ENCODE measurements around the gene PTCH1.
A peak's percentile ranks its signal among the peaks of the same experiment; 100 is the strongest.

The PTCH1 gene

DNA sequence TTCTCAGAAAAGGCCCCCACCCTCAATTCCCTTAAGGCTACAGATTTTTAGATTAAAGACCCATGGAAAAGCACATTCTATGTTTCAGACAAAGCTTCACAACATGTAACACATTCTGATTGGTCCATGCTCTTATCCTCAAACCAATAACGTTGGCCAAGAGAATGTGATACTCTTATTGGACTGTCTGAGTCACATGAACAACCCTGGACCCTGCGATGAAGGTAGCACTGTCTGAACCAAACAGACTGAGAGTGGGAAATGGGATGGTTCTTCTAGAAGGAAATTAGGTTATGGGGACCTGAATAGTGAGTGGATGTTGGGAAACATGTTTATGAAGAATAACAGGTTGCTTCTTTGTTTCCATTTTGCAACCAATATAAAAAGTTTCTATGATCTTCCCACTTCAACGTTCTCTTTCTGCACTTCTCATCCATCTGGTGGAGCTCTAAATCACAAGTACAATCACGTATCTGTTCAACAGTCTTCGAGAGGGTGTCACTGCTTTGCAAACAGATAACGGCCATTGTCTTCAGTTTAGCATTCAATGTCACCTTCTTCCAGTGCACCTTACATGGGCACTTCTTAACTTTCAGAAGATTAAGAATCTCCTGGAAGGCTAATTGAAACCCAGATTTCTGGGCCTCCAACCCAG is 81.6 kb downstream of the PTCH1 start:
- DNase-seq: no peak

DNA sequence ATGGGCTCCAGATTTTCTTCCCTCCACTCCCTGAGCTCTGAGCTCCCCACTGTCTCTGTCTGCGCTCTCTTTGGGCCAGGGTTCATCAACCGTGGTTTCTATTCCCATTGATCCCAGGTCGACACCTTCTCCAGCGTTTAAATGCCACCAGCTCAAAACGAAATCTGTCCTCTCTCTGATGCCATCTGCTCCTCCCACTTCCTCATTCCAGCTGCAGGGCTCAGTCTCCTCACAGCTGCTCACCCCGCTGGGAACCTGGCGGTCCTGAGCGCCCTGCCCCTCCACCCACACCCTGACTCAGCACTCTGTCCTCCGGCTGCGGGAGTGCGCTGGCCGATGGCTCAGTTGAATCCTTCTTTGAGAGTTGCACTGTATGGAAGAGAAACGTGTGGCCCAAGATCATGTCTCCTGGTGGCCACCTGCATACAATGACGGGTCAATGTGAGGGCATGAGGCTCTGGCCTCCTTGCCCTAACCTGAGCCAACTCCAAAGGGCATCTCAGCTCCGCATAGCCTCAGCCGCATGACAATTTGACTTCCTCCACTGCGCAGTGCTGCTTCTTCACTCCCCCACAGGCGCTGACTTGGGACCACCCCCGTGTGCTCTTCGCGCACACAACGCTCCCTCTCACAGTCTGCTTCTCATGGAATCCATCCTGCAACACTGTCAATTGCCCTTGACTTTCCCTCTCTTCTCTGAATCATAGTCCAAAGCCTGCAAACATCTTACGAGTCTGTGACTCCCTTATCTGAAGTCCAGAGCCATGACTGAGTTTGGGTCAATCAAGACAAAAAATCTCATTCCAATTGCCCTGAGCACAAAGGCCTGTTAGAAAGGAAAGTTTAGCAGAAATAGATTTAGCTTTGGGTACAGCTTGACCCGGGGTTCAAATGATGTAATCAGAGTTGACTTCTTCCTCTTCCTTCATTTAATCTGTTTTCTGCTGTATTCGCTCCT is 82.4 kb downstream of the PTCH1 start:
- no peak for DNase-seq

DNA sequence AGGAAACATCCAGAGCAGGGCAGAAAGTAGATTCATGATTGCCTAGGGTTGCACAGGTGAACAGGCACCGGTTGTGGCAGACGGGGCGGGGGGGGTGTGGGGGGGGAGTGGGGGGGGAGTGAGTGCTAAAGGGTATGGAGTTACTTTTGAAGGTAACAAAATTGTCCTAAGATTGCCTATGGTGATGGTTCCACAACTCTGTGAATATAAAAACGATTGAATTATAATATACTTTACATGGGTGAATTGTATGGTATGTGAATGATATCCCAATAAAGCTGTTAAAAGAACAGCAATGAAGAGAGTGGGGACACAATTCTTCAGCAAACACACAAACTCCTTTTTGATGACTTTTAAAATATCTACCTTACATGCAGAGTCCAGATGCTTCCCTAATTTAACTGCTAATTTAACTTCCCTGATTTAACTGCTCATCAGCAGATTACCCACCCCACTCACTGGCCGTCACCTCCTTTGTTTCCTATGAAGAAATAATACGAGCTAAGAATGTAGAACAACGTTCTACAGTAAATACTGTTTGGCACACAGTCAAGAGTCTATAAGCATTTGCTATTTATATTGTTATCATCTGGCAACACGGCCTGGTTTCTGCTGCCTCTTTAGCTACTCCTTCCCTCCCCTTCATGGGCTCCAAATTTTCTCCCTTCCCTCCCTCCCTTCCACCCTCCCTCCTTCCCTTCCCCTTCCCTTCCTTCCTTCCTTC is 83.5 kb downstream of the PTCH1 start:
- DNase-seq: no peak

DNA sequence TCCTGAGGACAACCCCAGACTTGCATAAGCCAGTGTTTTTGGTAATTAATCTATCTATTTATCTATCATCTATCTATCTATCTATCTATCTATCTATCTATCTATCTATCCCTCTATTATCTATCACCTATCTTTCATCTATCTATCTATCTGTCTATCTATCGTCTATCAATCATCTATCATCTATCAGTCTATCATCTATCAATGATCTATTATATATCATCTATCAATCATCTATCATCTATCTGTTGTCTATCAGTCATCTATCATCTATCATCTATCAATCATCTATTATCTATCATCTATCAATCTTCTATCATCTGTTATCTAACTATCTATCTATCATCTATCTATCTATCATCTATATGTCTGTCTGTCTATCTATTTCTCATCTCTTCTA is 85.5 kb downstream of the PTCH1 start:
- no peak for DNase-seq

DNA sequence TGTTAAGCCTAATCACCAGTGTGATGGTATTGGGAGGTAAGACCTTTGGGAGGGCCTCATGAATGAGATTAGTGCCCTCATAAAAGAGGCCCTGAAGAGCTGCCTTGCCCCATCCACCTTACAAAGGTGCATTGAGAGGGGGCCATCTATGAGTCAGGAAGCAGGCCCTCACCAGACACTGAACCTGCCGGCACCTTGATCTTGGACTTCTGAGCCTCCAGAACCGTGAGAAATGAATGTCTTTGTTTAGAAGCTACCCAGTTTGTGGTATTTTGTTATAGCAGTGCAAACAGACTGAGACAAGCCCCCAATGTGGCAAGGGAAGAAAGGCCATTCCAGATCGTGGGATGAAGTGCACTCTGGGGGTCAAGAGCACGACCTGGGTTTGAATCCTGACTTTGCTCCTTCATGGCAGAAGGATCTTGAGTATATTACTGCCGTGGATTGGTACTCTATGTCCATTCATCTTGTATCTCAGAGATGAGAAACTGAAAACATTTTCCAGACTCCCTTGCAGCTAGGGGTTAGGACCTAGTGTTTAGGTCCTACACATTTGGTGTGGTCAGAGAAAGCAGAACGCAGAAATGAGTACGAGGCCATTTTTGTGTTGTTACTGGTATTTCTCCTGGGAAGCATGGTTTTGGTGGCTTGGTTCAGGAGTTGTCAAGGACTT is 86.7 kb downstream of the PTCH1 start:
- DNase-seq: no peak

DNA sequence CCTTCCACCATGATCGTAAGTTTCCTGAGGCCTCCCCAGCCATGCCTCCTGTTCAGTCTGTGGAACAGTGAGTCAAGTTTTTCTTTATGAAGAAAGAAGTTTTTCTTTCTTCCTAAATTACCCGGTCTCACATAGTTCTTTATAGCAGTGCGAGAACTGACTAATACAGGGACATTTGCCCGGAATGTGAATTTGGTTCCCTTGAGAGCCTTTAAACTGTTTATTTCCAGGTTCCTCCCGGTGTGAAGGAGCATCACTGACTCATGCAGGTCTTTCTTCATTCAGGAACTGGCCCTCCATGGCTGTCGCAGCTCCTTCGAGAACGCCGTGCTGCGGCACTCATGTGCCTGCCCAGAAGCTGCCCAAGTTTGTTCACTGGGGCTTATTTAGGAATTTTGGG is 87.7 kb downstream of the PTCH1 start:
- no peak for DNase-seq

DNA sequence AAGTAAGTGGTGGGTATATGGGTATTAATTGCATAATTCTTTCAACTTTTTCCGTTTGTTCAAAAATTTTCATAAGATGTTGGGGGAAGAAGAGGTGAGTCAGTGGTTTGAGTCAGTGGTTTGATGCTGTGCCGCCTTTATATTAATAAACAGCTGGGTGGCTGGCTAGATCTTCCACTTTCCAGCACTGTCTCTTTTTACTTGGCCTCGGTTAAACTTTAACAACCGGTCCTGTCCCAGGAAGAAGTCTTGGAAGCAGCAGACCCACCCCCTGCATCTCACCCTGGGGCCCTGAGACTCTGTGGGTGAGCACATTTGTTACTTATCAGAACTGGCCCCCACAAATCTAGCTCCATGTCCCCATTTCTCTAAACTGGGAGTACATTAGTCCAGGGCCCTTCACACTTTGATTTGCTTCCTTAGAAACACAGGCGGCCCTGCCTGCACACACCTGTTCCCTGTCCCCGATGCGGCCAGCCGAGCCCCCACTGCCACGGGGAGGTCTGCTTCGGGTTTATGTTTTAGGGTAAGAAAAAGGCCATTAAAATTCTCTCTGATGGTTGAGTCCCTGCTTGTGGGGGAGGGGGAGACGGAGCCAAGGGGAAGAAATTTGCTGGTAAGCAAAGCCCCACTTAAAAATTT is 90.7 kb downstream of the PTCH1 start:
- DNase-seq: peak; percentile 4

DNA sequence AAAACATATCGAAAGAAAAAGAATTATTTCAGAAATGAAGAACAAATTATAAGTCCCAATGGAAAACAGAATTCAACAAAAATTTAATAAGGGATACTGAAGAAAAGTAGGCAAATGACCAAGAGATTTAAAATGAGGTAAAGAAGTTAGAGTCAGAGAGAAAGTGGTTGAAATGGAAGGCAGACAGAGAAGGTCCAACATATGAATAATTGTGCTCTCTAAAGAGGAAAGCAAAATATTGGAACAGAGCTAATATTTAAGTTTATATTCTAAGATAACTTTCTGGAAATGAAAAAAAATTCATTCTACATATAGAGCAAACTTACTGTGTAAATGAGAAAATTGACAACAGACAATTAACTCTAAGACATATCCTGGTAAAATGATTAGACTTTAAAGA is 94.1 kb downstream of the PTCH1 start:
- no peak for DNase-seq

DNA sequence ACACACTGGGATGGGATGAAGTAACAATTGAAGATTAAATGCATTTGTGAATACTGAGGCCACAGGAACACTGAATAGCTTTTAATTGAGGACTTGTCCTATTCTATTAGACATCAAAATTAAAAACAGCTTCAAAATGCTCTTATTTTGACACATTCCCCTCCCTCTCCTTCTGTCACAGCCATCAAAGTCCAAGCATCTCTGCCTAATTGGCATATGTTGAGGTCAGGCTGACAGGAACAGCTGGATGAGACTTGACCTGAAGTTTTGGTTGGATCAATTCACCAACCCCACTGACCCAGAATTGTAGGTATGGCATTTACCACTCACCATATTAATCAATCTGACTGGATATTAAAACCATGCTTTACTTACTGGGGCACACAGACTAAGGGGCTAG is 96.3 kb downstream of the PTCH1 start:
- DNase-seq: no peak

DNA sequence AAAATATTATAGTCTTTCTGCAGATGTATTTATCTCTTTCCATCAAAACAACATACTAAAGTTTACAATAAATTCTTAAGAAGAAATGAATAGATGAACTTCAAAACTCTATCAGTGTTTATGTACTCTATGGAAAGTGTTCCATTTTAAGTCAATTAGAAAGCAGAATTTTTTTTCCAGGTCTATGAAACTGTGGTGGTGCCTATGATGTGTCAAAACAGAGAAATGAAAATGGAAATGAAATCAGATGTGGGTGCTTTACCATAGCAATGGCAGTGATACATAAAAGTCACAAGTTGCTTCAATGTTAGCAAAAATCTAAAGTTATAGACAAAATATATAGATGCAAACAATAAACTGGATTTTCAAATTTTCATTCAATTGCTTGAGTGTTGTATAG is 97.3 kb downstream of the PTCH1 start:
- no peak for DNase-seq

DNA sequence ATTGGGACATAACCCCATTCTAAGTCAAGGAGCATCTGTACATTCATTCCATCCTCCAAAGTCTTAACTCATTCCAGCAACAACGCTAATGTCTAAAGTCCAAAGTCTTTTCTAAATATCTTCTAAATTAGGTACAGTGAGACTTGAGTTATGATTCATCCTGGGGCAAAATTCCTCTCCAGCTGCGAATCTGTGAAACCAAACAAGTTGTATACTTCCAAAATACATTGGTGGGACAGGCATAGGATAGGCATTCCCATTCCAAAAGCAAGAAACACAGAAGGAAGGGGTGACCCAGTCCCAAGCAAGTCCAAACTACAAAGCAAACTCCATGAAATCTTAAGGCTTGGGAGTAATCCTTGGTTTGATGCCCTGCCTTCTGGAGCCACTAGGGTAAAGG is 101.6 kb downstream of the PTCH1 start:
- no peak for DNase-seq

DNA sequence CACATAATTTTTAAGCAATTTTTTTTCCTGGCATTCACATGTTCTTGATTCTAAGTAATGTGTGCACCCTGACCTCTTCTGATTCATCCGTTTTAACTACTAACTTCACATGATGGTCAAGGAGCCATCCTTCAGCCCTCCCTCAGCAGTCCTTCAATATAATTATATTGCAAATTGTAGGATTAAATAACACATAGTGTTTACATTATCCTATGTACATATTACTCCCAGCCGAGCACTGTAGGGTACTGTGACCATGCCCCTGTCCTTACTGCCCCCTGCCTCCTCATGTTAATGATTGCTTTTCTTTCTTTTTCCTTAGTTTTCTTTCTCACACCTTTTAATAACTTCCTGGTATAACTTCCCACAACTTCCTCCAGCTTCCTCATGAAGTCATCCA is 103.0 kb downstream of the PTCH1 start:
- no peak for DNase-seq

DNA sequence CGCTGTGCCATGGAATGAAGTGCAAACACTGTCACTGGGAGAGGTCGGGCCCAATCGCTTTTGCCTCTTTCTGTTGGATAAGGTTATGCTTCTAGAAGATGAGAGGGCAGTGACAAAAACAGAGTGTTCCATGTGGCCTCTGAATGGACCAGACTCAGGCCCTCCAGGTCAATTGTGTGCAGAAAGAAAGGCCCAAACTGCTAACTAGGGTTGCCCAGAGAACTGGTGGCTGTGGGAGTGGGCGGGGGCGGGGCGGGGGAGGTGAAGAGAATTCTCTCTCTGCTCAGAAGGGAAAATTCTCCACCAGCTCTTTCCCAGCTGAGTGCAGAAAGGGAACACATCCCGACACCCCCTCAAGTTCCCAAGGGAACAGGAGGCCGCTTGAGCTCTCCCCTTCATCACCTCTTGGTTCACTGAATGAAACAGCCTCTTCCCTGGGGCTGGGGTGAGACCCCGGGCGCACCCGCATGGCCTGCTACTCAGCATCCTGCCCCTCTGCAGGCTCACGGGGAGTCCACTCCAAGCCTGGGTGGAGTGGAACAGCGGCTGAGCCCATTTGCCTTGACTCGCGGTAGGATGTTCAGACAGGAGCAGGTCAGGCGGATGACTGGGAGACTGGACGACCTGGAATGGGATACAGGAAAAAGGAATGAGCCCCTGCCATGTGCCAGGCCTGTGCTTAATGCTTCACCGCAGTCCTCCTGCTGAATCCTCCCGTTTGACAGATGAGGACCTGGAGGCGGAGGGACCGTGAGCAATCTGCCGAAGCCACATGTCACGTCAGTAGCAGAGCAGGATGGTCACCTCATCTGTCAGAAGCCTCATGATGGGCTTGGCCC is 105.5 kb downstream of the PTCH1 start:
- no peak for DNase-seq

DNA sequence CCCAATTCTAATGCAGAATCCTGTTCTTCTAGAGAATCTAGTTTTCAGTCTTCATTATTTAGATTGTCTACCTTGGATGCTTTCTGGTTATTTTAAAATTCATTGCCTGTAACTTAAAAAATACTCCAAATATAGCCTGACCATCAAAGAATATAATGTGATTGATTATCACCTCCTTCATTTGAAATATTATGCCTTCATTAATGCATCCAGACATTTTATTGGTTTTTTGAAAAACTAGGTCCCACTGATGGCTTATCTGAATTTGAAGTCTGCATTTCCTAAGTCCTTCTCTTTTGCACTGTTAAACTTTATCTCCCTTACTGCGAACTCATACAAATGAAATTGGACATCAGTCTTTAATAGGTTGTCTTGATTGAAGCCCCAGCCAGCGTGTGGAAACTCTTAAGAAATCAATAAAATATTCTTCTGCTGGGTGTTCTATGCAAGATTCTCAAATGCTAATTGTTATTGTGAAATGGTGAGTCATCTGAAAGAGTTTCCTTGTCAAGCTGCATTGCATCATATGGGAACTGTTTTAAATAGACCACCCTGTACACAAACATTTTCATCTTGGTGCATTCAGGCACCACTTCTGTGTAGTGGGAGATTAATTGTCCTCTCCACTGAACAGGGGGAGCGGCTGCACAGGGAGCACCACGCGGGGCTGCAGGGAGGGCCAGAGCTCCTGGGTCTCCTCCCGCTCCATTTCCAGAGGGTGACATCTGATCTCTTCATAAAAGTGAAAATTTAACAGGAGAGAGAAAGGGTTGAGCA is 106.9 kb downstream of the PTCH1 start:
- no peak for DNase-seq

DNA sequence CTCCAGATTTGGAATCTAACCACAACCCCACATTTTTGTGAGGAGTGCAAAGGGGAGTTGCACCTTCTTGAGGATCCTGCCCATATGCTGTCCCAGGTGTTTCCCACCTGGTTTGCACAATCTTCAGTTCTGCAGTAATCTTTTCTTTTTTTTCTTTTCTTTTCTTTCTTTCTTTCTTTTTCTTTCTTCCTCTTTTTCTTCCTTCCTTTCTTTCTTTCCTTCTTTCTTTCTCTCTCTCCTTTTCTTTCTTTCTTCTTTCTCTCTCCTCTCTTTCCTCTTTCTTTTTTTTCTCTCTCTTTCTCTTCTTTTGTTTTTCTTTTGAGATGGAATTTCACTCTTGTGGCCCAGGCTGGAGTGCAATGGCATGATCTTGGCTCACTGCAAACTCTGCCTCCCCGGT is 109.2 kb downstream of the PTCH1 start:
- DNase-seq: no peak

DNA sequence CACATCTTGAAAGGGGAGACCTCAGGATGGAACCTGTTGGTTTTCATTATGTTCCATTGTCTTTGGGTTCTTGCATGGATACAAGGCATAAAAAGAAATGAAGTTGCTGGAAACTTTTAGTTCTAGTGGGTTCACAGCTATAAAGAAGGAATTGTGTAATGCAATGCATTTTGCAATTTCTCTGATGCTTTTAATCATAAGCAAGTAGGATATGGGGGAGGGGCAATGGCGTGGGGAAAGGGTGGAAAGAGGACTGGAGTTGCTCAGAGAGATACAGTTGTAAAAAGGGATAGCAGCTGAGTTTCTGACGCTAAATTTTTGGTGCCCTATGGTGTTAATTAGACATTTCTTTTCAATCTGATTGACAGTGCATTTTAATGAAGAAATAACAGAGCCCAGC is 110.7 kb downstream of the PTCH1 start:
- DNase-seq: no peak

DNA sequence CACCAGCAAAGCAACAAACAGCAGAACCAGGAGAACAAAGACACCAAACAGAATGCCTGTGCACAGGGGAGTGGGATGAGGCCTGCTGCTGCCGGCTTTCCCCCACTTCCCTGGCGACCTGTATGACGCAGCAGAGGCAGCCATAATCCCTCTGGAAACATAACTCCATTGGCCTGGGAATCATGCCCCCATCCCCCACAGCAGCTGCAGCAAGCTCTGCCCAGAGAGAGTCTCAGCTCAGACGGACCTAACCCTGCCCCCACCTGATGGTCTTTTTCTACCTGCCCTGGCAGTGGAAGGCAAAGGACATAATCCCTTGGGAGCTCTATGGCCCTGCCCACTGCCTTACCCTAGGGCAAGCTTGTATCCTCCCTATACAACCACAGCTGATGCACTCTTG is 117.5 kb downstream of the PTCH1 start:
- DNase-seq: no peak
